GM23248 (cell line): ENCODE data around the gene PLA2G12B.

Experiments
- EZH2 ChIP-seq: fragments of 200-600 bp; sonication (generic); IDR thresholded peaks from 2 replicates; pipeline ENCODE4 v1.6.1; 2018; ENCODE audit warnings: antibody characterized with exemption, mild to moderate bottlenecking; ENCODE audit not compliant: insufficient read depth, poor library complexity, severe bottlenecking
- EZH2phosphoT487 ChIP-seq: fragments of 200-600 bp; sonication (generic); IDR thresholded peaks from 2 replicates; pipeline ENCODE4 v1.6.1; 2018; ENCODE audit warnings: antibody characterized with exemption, moderate library complexity, mild to moderate bottlenecking, low read depth; ENCODE audit not compliant: insufficient read depth

- TF ChIP-seq EZH2 (no peak), EZH2phosphoT487 (no peak)
These were observed 19.2 kb downstream of the PLA2G12B start for GRCh38 chr10:72935361-72935760.
